ENCODE results near the gene EIF2AK3.

The EIF2AK3 gene

DNA sequence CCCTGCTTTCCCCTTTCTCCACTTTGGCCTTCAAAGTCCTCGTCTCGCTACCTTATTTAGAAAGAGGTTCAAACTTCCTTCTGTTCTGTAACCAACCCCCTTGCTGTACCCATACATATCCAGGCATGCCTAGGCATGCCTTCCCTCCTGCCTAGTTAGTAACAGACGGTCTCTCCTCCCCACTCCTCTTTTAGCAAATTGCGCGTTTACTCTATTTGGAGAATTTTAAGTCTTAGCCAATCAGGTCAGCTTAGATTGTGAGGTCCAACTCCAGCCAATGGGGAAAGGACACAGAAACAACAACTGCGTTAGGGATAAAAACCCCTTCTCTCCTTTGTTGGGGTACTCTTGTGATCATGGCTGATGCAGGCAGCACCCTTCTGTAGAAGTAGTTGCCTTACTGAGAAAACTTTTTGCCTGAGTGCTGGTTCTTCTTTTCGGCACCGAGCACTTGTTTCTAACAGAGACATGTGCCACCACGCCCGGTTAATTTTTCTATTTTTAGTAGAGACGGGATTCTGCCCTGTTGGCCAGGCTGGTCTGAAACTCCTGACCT, 88.8 kb downstream of the EIF2AK3 start:
- no peak for DNase-seq

DNA sequence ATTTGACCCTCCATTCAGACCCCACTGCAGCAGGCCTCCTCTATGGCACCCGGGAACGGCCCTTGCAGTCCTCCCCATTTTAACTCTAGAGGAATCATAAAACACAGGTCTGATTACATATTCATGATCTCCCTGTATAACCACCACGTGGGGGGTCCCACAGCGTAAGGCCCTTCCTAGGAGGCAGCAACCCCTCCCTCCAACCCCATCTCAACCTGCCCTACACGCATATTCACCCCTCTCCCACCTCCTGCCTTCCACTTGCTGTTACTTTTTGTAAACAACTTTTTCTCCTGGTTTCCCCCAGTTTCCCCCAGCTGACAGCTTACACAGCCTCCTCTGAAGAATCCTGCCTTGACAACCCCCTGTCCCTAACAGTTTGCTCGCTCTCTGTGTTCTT, 89.6 kb downstream of the EIF2AK3 start:
- DNase-seq, result no peak

DNA sequence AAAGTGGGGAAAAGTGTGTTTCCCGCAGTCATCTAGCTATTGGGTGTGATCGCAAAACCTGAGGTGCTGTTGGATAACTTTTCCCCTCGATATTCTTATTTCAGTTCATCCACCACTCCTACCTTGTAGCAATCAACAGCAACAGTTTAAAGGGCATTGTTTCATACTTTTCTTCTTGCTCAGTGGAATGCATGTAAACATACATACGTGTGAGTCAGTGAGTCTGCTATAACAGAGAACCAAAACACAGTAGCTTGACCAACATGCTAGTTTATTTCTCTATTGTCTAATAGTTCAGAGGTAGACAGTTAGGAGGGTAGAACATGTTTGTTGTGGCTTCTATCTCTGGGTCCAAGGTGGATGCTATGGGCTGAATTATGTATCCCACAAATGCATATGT, 97.2 kb downstream of the EIF2AK3 start:
- DNase-seq, result no peak

DNA sequence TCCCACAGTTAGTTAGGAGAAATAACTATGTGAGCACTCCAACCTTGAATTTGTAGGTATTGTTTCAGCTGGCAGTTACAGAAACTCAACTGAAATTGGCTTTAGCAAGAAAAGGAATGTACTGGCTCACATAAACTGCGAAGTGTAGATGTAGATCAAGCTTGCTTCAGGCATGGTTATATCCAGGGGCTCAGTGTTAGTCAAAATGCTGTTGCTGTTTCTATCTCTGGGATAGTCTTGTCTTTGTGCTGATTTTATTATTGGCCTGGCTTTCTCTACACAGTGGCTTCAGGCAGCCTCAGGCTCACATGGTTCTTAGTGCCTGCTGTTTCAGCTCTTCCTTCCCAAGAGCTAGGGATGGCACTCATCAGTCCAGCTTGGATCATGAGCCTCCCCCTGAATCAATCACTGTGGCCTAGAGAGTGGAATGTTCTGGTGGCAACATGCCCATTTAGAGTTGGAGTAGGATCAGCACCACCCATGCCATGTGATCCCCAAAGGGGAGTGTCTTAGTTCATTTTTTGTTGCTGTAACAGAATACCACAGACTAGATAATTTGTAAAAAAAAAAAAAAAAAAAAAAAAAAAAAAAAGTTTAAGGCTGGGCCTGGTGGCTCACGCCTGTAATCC, 105.7 kb downstream of the EIF2AK3 start:
- no peak for DNase-seq

DNA sequence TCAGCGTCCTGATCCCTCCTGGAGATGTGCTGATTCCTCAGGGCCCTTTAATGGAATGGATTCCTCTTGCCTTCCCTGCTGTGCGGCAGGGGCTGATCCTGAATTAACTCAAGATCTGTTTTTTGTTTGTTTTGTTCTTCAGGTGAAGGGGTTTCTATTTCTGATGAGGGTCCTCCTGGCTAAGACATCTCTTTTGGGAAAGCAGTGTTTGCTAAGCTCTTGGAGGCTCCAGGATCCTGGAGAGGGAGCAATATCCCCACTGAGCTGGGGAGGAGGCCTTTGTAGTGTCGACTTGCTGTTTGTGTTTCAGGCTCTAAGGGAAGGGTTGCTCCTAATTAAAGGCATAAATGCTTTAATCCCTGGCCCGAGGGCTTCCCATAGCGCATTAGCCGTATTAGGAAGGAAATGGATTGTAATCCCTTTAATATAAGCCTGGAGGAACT, 109.5 kb downstream of the EIF2AK3 start:
- no peak for DNase-seq
